Measurements from ENCODE around the gene ZNF513.
"Not testable (repeated sequence)": the region's sequence is repeated elsewhere in the genome, so short reads cannot be mapped to it uniquely, and the experiment has no call there.

The ZNF513 gene

GRCh38 chr2:27353762-27354596, 26.6 kb downstream of the ZNF513 start:
- DNase-seq, result no peak

GRCh38 chr2:27353386-27353761, 27.2 kb downstream of the ZNF513 start:
- DNase-seq, result not testable (repeated sequence)

GRCh38 chr2:27351802-27352598, 28.5 kb downstream of the ZNF513 start:
- no peak for DNase-seq

GRCh38 chr2:27350106-27350693, 30.3 kb downstream of the ZNF513 start:
- DNase-seq, result no peak

GRCh38 chr2:27347641-27348040, 32.9 kb downstream of the ZNF513 start:
- DNase-seq, result no peak

GRCh38 chr2:27336173-27336572, 44.4 kb downstream of the ZNF513 start:
- no peak for DNase-seq

GRCh38 chr2:27335311-27335710, 45.2 kb downstream of the ZNF513 start:
- no peak for DNase-seq

Data from activated CD4-positive, alpha-beta T cell treated with anti-CD3 and anti-CD28 coated beads for 4 hours (primary cell).